ENCODE measurements around the gene TEX13D.

- TF ChIP-seq CTCF (IDR thresholded peaks at IDR 0.05), result no peak
- TF ChIP-seq TCF12 (IDR thresholded peaks at IDR 0.05), result no peak
- no peak for TF ChIP-seq JUND (IDR thresholded peaks at IDR 0.05)
- TF ChIP-seq PBX3 (IDR thresholded peaks at IDR 0.05), result no peak
- TF ChIP-seq FOXJ3 (CRISPR knock-in tag; IDR thresholded peaks at IDR 0.05), result no peak
- TF ChIP-seq EZH2phosphoT487 (IDR thresholded peaks at IDR 0.05; ENCODE audit: borderline replicate concordance, low read depth), result no peak
Measured at GRCh38 chrX:124300405-124300804, 32.1 kb upstream of the TEX13D start.
